Thyroid gland (tissue), 4 donors: ENCODE measurements around the gene FMN2.

Experiments
- POLR2A ChIP-seq, 2 donors: fragments of 450-650 bp; IDR thresholded peaks; one replicate each; pipeline ENCODE4 v1.6.1; 2017; ENCODE audit warnings: antibody characterized with exemption in 2 of 2, mild to moderate bottlenecking in 2 of 2, moderate library complexity in 1 of 2
- TF ChIP-seq, protein P1 (sequence below), 6 experiments: fragments of 200-600 bp in 3 of 6; fragments of 450-650 bp in 3 of 6; sonication (generic) in 3 of 6; IDR thresholded peaks; one replicate each; pipeline ENCODE4 v1.5.1; 2016 to 2019; ENCODE audit warnings: antibody characterized with exemption in 6 of 6, mild to moderate bottlenecking in 2 of 6, inconsistent platforms in 1 of 6, moderate library complexity in 1 of 6

DNA sequence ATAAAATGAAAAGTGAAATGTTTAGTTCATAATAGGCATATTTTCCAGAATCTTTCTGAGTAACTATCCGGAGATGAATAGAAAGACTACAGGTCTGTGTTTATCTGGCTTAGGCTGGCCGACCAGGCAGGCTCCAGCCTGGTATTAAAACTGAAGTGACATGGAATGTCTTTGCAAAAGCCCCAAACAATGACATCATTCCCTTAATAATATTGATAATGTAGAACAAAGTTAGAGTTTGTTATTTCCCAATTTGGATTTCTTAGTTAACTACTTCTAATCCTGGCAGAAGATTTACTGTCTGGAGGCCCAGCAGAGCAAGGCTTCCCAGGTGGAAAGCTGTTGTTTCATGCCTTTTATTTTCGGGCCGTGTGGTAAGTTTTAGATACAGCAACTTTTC lies 312.6 kb downstream of the FMN2 start:
- TF ChIP-seq, protein P1, sequence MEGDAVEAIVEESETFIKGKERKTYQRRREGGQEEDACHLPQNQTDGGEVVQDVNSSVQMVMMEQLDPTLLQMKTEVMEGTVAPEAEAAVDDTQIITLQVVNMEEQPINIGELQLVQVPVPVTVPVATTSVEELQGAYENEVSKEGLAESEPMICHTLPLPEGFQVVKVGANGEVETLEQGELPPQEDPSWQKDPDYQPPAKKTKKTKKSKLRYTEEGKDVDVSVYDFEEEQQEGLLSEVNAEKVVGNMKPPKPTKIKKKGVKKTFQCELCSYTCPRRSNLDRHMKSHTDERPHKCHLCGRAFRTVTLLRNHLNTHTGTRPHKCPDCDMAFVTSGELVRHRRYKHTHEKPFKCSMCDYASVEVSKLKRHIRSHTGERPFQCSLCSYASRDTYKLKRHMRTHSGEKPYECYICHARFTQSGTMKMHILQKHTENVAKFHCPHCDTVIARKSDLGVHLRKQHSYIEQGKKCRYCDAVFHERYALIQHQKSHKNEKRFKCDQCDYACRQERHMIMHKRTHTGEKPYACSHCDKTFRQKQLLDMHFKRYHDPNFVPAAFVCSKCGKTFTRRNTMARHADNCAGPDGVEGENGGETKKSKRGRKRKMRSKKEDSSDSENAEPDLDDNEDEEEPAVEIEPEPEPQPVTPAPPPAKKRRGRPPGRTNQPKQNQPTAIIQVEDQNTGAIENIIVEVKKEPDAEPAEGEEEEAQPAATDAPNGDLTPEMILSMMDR (IDR thresholded peaks at IDR 0.05) = no peak
- no peak for TF ChIP-seq POLR2A (IDR thresholded peaks at IDR 0.05)
